HEK293T (cell line): ENCODE measurements around the gene CST3.

Experiments used
- ARNT ChIP-seq: fragments of 450-650 bp; IDR thresholded peaks from 2 replicates; pipeline ENCODE4 v1.6.1; 2017; ENCODE audit warnings: mild to moderate bottlenecking
- BHLHE40 ChIP-seq: fragments of 450-650 bp; IDR thresholded peaks from 2 replicates; pipeline ENCODE4 v1.6.1; 2016; ENCODE audit warnings: mild to moderate bottlenecking, moderate library complexity, borderline replicate concordance
- ELF4 ChIP-seq: fragments of 450-650 bp; IDR thresholded peaks from 2 replicates; pipeline ENCODE4 v1.6.1; 2017; ENCODE audit warnings: antibody characterized with exemption
- FOXM1 ChIP-seq: fragments of 450-650 bp; IDR thresholded peaks from 2 replicates; pipeline ENCODE4 v1.6.1; 2017; ENCODE audit warnings: mild to moderate bottlenecking, borderline replicate concordance
- HDGF ChIP-seq: fragments of 450-650 bp; IDR thresholded peaks from 2 replicates; pipeline ENCODE4 v1.6.1; 2017; ENCODE audit warnings: antibody characterized with exemption, borderline replicate concordance
- L3MBTL2 ChIP-seq: fragments of 450-650 bp; conservative IDR thresholded peaks from 2 replicates; pipeline ENCODE4 v1.6.1; 2016; ENCODE audit warnings: mild to moderate bottlenecking
- NFRKB ChIP-seq: fragments of 450-650 bp; IDR thresholded peaks from 2 replicates; pipeline ENCODE4 v1.6.1; 2016; ENCODE audit warnings: mild to moderate bottlenecking, moderate library complexity
- SP1 ChIP-seq: fragments of 450-650 bp; IDR thresholded peaks from 2 replicates; pipeline ENCODE4 v1.6.1; 2017
- TARDBP ChIP-seq: fragments of 450-650 bp; IDR thresholded peaks from 2 replicates; pipeline ENCODE4 v1.6.1; 2016
- ZNF384 ChIP-seq: fragments of 450-650 bp; IDR thresholded peaks from 2 replicates; pipeline ENCODE4 v1.6.1; 2016

GRCh38 chr20:23602699-23603098 lies 35.1 kb downstream of the CST3 start:
- TF ChIP-seq TARDBP (no peak), SP1 (no peak), ARNT (no peak), BHLHE40 (no peak), L3MBTL2 (no peak), ELF4 (no peak), NFRKB (no peak), FOXM1 (no peak), ZNF384 (no peak), HDGF (no peak)
